DOHH2 (cell line): ENCODE measurements around the gene CLDN24.

ENCODE experiments used
- EZH2phosphoT487 ChIP-seq: fragments of 200-600 bp; sonication (generic); IDR thresholded peaks from 2 replicates; pipeline ENCODE4 v1.6.1; 2017; ENCODE audit warnings: borderline replicate concordance, mild to moderate bottlenecking, antibody characterized with exemption, low read length, moderate library complexity, mixed read lengths
- TF ChIP-seq, protein P1 (sequence below): fragments of 200-600 bp; sonication (generic); IDR thresholded peaks from one replicate; pipeline ENCODE4 v1.5.1; 2014; ENCODE audit warnings: antibody characterized with exemption, mild to moderate bottlenecking, low read depth, low read length; ENCODE audit not compliant: poor library complexity, severe bottlenecking

DNA sequence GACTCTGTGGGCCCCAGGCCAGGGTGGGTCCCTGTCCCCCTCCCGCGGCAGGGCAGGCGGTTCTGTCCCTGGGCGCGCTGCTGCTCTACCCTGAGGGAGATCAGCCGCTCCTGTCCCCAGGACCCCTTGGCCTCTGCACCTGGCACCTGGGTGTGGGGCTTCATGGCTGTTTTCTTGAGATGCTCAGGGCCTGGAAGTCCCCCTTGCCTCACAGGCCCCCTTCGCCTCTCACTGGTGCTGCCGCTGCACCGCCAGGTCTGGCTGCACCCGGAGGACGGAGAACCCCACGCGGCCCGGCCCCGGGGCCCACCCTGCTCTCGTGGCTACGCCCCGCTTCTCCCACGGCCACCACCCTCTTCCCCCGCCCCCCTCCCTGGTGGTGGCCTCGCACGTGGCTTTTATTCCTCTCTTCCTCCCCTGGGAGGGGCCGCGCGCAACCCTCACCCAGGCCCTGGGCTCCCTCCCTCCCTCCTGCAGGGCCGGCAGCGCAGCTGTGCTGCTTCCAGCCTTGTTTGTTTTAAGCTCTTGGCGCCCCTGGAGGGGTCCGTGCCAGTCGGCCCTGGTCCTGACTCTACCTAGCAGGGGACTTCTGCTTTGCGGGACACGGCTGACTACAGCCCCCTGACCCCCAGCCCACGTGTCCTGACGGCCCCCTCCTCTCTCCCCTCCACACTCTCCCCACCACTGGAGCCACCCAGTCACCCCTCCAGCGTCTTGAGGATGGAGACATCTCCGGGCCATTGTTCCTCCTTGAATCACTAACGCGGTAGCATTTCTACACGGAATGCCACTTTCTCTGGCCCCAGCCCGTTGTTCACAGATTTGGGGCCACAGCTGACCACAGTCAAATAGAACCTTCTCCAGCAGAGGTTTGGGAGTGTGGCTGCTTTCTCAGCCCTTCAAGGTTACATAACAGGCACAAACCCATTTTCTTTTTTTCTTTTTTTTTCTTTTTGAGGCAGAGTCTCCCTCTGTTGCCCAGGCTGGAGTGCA, 20.6 kb upstream of the CLDN24 start:
- TF ChIP-seq, protein P1, sequence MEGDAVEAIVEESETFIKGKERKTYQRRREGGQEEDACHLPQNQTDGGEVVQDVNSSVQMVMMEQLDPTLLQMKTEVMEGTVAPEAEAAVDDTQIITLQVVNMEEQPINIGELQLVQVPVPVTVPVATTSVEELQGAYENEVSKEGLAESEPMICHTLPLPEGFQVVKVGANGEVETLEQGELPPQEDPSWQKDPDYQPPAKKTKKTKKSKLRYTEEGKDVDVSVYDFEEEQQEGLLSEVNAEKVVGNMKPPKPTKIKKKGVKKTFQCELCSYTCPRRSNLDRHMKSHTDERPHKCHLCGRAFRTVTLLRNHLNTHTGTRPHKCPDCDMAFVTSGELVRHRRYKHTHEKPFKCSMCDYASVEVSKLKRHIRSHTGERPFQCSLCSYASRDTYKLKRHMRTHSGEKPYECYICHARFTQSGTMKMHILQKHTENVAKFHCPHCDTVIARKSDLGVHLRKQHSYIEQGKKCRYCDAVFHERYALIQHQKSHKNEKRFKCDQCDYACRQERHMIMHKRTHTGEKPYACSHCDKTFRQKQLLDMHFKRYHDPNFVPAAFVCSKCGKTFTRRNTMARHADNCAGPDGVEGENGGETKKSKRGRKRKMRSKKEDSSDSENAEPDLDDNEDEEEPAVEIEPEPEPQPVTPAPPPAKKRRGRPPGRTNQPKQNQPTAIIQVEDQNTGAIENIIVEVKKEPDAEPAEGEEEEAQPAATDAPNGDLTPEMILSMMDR = no peak
- no peak for TF ChIP-seq EZH2phosphoT487
